GM12878 (cell line): ENCODE data around the gene CERKL. TPM values are rescaled to one million over a fixed set of nuclear protein-coding genes. Genes with fewer than 3 reads are reported as not detected.
A peak's percentile ranks its signal among the peaks of the same experiment; 100 is the strongest.

Source experiments
- ATAC-seq: fragments of 200-7000 bp; cut with Tn5 transposase; 3 replicates; pipeline ENCODE4 v1.9.1; 2020; ENCODE audit warnings: mild to moderate bottlenecking, moderate library complexity
- BruUV-seq: library from RNA; stranded (reverse); fragments of 400-500 nt; replicated peaks from 2 replicates; lab custom pipeline; 2021; lab: Mats Ljungman, UMichigan
- CTCF ChIA-PET: fragments of 300-600 bp; sonication (Branson Sonifier 250); formaldehyde crosslinking; extraction: SDS; loops from one replicate; lab custom pipeline; 2021; ENCODE audit warnings: inconsistent platforms; lab: Yijun Ruan, JAX
- POLR2A ChIA-PET: fragments of 350-600 bp; formaldehyde crosslinking; extraction: SDS; loops from one replicate; lab custom pipeline; 2021; ENCODE audit warnings: inconsistent platforms; lab: Charles Lee
- RAD21 ChIA-PET: fragments of 300-600 bp; sonication (Branson Sonifier 250); formaldehyde crosslinking; loops from one replicate; lab custom pipeline; 2023; ENCODE audit warnings: antibody characterized with exemption; ENCODE audit not compliant: unreplicated experiment; lab: Charles Lee
- SMC1A ChIA-PET: fragments of 300-600 bp; sonication (Branson Sonifier 250); formaldehyde crosslinking; loops from one replicate; lab custom pipeline; 2023; ENCODE audit not compliant: unreplicated experiment, uncharacterized antibody; lab: Charles Lee
- DNase-seq: peaks from one replicate; pipeline ENCODE4 v3.0.0-alpha.2; 2011; ENCODE audit warnings: low read depth, low spot score
- FAIRE-seq: peaks from 3 replicates; lab custom pipeline; 2011; peaks lifted over from hg19 to GRCh38; lab: Jason Lieb, UNC
- H2AFZ ChIP-seq: 2 replicates; pipeline ENCODE4 v1.6.0; 2011; ENCODE audit warnings: low read depth, low read length, control low read depth; ENCODE audit not compliant: control insufficient read depth
- H3K27ac ChIP-seq: 2 replicates; pipeline ENCODE4 v1.5.1; 2011; ENCODE audit warnings: control low read depth; ENCODE audit not compliant: control insufficient read depth, insufficient read depth
- H3K27me3 ChIP-seq, 2 experiments: replicated peaks in 1 of 2; 2 replicates each; pipeline versions ENCODE4 v1.6.0 to v1.6.1; 2011; ENCODE audit warnings: low read length in 1 of 2; ENCODE audit not compliant: control insufficient read depth in 2 of 2, insufficient read depth in 2 of 2
- H3K36me3 ChIP-seq, 2 experiments: 2 replicates each; pipeline ENCODE4 v1.5.1; 2011; ENCODE audit warnings: low read length in 1 of 2; ENCODE audit not compliant: control insufficient read depth in 2 of 2, insufficient read depth in 2 of 2
- H3K4me1 ChIP-seq: 2 replicates; pipeline ENCODE4 v1.6.1; 2011; ENCODE audit warnings: mild to moderate bottlenecking, low read length, moderate library complexity, mixed read lengths; ENCODE audit not compliant: control insufficient read depth, insufficient read depth
- H3K4me2 ChIP-seq: 2 replicates; pipeline ENCODE4 v1.6.0; 2011; ENCODE audit warnings: control low read depth; ENCODE audit not compliant: control insufficient read depth, insufficient read depth
- H3K4me3 ChIP-seq: fragments of 200-600 bp; sonication (generic); 2 replicates; pipeline ENCODE4 v1.5.1; 2016
- H3K79me2 ChIP-seq: 2 replicates; pipeline ENCODE4 v1.6.0; 2011; ENCODE audit warnings: low read length; ENCODE audit not compliant: control insufficient read depth, insufficient read depth
- H3K9ac ChIP-seq: 2 replicates; pipeline ENCODE4 v1.8.0; 2011; ENCODE audit warnings: low read length, control low read depth, mixed read lengths; ENCODE audit not compliant: control insufficient read depth, insufficient read depth
- H3K9me3 ChIP-seq: replicated peaks from 3 replicates; pipeline ENCODE4 v1.5.1; 2011; ENCODE audit warnings: mild to moderate bottlenecking, low read length; ENCODE audit not compliant: control insufficient read depth, insufficient read depth
- H4K20me1 ChIP-seq: 2 replicates; pipeline ENCODE4 v1.6.0; 2011; ENCODE audit not compliant: control insufficient read depth, insufficient read depth
- CHD2 ChIP-seq: IDR thresholded peaks from 2 replicates; pipeline ENCODE4 v1.6.1; 2011; ENCODE audit warnings: low read depth, low read length, improper control_type of control experiment, borderline replicate concordance
- FOXM1 ChIP-seq: IDR thresholded peaks from 2 replicates; pipeline ENCODE4 v1.6.1; 2012; ENCODE audit warnings: low read depth, mild to moderate bottlenecking, inconsistent platforms, low read length, moderate library complexity
- MEF2A ChIP-seq: IDR thresholded peaks from 2 replicates; pipeline ENCODE4 v1.6.1; 2011; ENCODE audit warnings: low read depth, mild to moderate bottlenecking, low read length, moderate library complexity; ENCODE audit not compliant: insufficient read depth
- SIN3A ChIP-seq: IDR thresholded peaks from 2 replicates; pipeline ENCODE4 v1.6.1; 2012; ENCODE audit warnings: low read depth, low read length, improper control_type of control experiment
- SRF ChIP-seq, 2 experiments: IDR thresholded peaks; 2 replicates each; pipeline ENCODE4 v1.6.1; 2011; ENCODE audit warnings: low read depth in 2 of 2, low read length in 2 of 2, mild to moderate bottlenecking in 1 of 2, moderate library complexity in 1 of 2
- SUPT20H ChIP-seq: IDR thresholded peaks from 2 replicates; pipeline ENCODE4 v1.6.1; 2011; ENCODE audit warnings: low read depth, mild to moderate bottlenecking, low read length, moderate library complexity, borderline replicate concordance; ENCODE audit not compliant: control insufficient read depth
- TARDBP ChIP-seq: IDR thresholded peaks from 2 replicates; pipeline ENCODE4 v1.6.1; 2016; ENCODE audit warnings: borderline replicate concordance
- ZSCAN29 ChIP-seq: fragments of 450-650 bp; IDR thresholded peaks from 2 replicates; pipeline ENCODE4 v1.6.1; 2017; ENCODE audit warnings: mild to moderate bottlenecking, moderate library complexity
- WGBS: methylation state at CpG from one replicate; pipeline ENCODE4 v1.1.6; 2016; ENCODE audit warnings: low lambda C conversion rate; ENCODE audit not compliant: insufficient replicate concordance, insufficient coverage; ENCODE audit errors: missing lambda C conversion rate; 5-methylcytosine and 5-hydroxymethylcytosine counted together
- in situ Hi-C: fragments of 300-500 bp; cut with MboI; formaldehyde crosslinking; loops from 9 replicates; pipeline ENCODE4 v1.14.3; 2018; ENCODE audit warnings: mixed read lengths
- intact Hi-C: fragments of 100-400 bp; cut with micrococcal nuclease; formaldehyde crosslinking; loops from one replicate; pipeline ENCODE4 v1.14.2; 2022; ENCODE audit not compliant: unreplicated experiment
- polyA plus RNA-seq, 11 experiments: library from polyadenylated mRNA; depleted of rRNA in 4 of 11; unstranded in 6 of 11; stranded (reverse) in 5 of 11; fragments of >200 nt; fragmentation: Nextera tagmentation in 4 of 11; fragmentation: Illumina TruSeq in 1 of 11; extraction: Ambion mirVana in 4 of 11; extraction: Trizol in 1 of 11; gene quantifications; 1 replicate in 1 of 11; 2 replicates in 10 of 11; pipeline versions ENCODE4 v1.2.1 to v1.2.3, GENCODE V29; 2011 to 2016; ENCODE audit warnings: inconsistent platforms in 2 of 11, missing spikeins in 2 of 11, low read depth in 1 of 11
- total RNA-seq, 4 experiments: library from RNA; depleted of rRNA in 3 of 4; stranded (reverse); fragments of >200 nt in 3 of 4; fragmentation: Illumina TruSeq in 1 of 4; extraction: Trizol in 1 of 4; gene quantifications; 2 replicates each; pipeline versions ENCODE4 v1.2.1 to v1.2.3, GENCODE V29; 2013 to 2021
- TF ChIP-seq, protein P1 (sequence below): IDR thresholded peaks from 2 replicates; pipeline ENCODE4 v1.6.1; 2011; ENCODE audit warnings: low read depth, low read length, improper control_type of control experiment, borderline replicate concordance

Gene CERKL
- total and polyA plus RNA-seq, 10 of the 15 experiments (the other 5 are each of a cell fraction or from before 2014, with no cell fraction given) = 0.05 to 23.0 (median 6.0) TPM; not detected in 2

DNA sequence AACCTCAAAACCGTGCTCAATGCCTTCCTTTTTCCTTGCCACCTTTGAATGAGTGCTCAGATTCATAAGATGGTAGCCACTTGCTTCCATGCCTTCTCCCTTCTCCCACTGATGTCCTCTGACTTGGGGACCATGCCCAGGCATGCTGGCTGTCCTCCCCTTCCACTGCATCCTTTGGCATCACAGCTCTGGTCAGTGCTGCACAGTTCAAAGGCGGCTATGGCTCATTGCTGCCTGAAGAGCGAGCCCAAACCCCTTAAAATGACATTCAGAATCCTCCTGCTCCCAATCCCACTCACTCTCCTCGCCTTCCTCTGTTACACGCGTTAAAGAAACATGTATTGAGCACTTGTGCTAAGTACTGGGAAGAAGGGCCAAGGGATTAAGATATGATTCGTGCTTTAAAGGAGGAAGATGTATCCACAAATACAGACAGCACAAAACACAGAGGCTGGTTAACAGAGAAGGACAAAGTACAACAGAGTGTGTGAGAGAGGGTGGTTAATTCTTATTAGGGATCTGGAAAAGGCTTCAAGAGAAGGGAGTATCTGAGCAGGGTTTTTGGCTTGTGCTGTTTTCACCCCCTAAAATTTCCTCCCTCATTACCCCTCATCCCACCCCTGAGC, 81.8 kb downstream of the CERKL start:
- no peaks in the 10 kb centered on the region for H3K36me3 ChIP-seq
- ChIA-PET POLR2A (interaction anchor here (1.1 kb wide), 1 partner anchor 11 kb away, joined by 3 read pairs; no protein-coding TSS in a partner anchor), SMC1A (interaction anchor here (0.8 to 11.5 kb wide), 15 partner anchors 8 to 329 kb away, joined by 3 to 337 read pairs (median 4); no protein-coding TSS in a partner anchor), CTCF (interaction anchor here (0.8 to 10.3 kb wide), 8 partner anchors 15 to 470 kb away, joined by 3 to 359 read pairs (median 10); no protein-coding TSS in a partner anchor), RAD21 (interaction anchor here (0.7 to 9.0 kb wide), 5 partner anchors 11 to 470 kb away, joined by 3 to 254 read pairs (median 31); no protein-coding TSS in a partner anchor)
- 48% methylated on average over 7 of the region's 7 CpGs for WGBS
- H3K9ac ChIP-seq = no peak overlapping the region
- H3K27ac ChIP-seq = no peak overlapping the region
- H4K20me1 ChIP-seq = no peaks in the 10 kb centered on the region
- in situ Hi-C loops = loop anchor here (5.0 kb wide), 1 partner anchor 142 kb away; no protein-coding TSS in a partner anchor
- no peaks in the 10 kb centered on the region for H3K79me2 ChIP-seq
- no TSS peak for BruUV-seq
- peaks cover 2 to 3% of the 10 kb centered on the region in 2 experiments; a peak in 2 of 4 replicates for H3K27me3 ChIP-seq
- FAIRE-seq (no peak), DNase-seq (no peak), ATAC-seq (0 out of 3 replicates have a peak, but pooled peaks have one; percentile 22)
- H2AFZ ChIP-seq = no peak overlapping the region
- no peak overlapping the region for H3K4me3 ChIP-seq
- TF ChIP-seq FOXM1 (no peak), ZSCAN29 (no peak), TARDBP (no peak), SIN3A (no peak), SUPT20H (no peak), SRF (IDR thresholded peaks at IDR 0.05; ENCODE audit: low read depth in 2 of 2, low read length in 2 of 2) (no peak), CHD2 (no peak), MEF2A (no peak)
- TF ChIP-seq, protein P1, sequence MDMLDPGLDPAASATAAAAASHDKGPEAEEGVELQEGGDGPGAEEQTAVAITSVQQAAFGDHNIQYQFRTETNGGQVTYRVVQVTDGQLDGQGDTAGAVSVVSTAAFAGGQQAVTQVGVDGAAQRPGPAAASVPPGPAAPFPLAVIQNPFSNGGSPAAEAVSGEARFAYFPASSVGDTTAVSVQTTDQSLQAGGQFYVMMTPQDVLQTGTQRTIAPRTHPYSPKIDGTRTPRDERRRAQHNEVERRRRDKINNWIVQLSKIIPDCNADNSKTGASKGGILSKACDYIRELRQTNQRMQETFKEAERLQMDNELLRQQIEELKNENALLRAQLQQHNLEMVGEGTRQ = no peak
- H3K4me2 ChIP-seq = no peak overlapping the region
- no peaks in the 10 kb centered on the region for H3K4me1 ChIP-seq
- intact Hi-C loops = loop anchor here (10.0 kb wide), 1 partner anchor 470 kb away; no protein-coding TSS in a partner anchor
- H3K9me3 ChIP-seq = no peaks in the 10 kb centered on the region
